Mammary epithelial cell (primary cell): ENCODE measurements around the gene TUBB1.

ENCODE experiments used
- CTCF ChIP-seq, 2 donors: IDR thresholded peaks in 1 of 2; conservative IDR thresholded peaks in 1 of 2; 2 replicates each; pipeline ENCODE4 v1.5.1; 2011 to 2012; ENCODE audit warnings: inconsistent platforms in 2 of 2, low read length in 2 of 2, mild to moderate bottlenecking in 2 of 2, control low read depth in 1 of 2, low read depth in 1 of 2; ENCODE audit not compliant: insufficient read depth in 1 of 2; ENCODE audit errors: extremely low read depth in 1 of 2
- EZH2 ChIP-seq: IDR thresholded peaks from 2 replicates; pipeline ENCODE4 v1.6.1; 2012; ENCODE audit warnings: low read length, inconsistent platforms, borderline replicate concordance

GRCh38 chr20:59055302-59055701 is 36.1 kb downstream of the TUBB1 start:
- peak; percentile 43 to 58 for TF ChIP-seq CTCF (conservative IDR thresholded peaks at IDR 0.05 in 1 of 2, IDR thresholded peaks at IDR 0.05 in 1 of 2; ENCODE audit: extremely low read depth in 1 of 2, insufficient read depth in 1 of 2, low read depth in 1 of 2, low read length in 2 of 2)
- TF ChIP-seq EZH2: no peak
